Caco-2 (cell line): ENCODE data around the gene SPATS2L. TPM values are rescaled to one million over a fixed set of nuclear protein-coding genes. Genes with fewer than 3 reads are reported as not detected.

Experiments used
- BruUV-seq: library from RNA; stranded (reverse); fragments of 400-500 nt; replicated peaks from 2 replicates; lab custom pipeline; 2021; lab: Mats Ljungman, UMichigan
- CTCF ChIA-PET: fragments of 300-600 bp; sonication (Branson Sonifier 250); formaldehyde crosslinking; loops from one replicate; lab custom pipeline; 2022; ENCODE audit warnings: antibody characterized with exemption; lab: Charles Lee
- POLR2A ChIA-PET: fragments of 300-600 bp; sonication (Branson Sonifier 250); formaldehyde crosslinking; loops from one replicate; lab custom pipeline; 2022; ENCODE audit warnings: antibody characterized with exemption; lab: Charles Lee
- DNase-seq, 2 experiments: peaks; one replicate each; pipeline versions ENCODE4 v3.0.0 to v3.0.0-alpha.2; 2020 to 2022
- H3K27me3 ChIP-seq: replicated peaks from 2 replicates; pipeline ENCODE4 v1.6.0; 2011; ENCODE audit warnings: low read length; ENCODE audit not compliant: control insufficient read depth, insufficient read depth
- H3K36me3 ChIP-seq: 2 replicates; pipeline ENCODE4 v1.5.1; 2011; ENCODE audit warnings: low read length; ENCODE audit not compliant: control insufficient read depth, insufficient read depth
- H3K4me1 ChIP-seq: fragments of 250-450 bp; sonication (Bioruptor Pico); 2 replicates; pipeline ENCODE4 v1.5.1; 2020; ENCODE audit warnings: mild to moderate bottlenecking
- H3K4me3 ChIP-seq: 2 replicates; pipeline ENCODE4 v1.5.1; 2011; ENCODE audit warnings: low read depth, mild to moderate bottlenecking, control low read depth, low read length
- H3K9me3 ChIP-seq: fragments of 250-450 bp; sonication (Bioruptor Pico); 2 replicates; pipeline ENCODE4 v1.5.1; 2020; ENCODE audit warnings: mild to moderate bottlenecking, moderate library complexity
- H3K27ac Mint-ChIP-seq: one replicate; pipeline ENCODE4 v1.8.0; 2022; ENCODE audit warnings: mixed read lengths; ENCODE audit not compliant: unreplicated experiment
- H3K27me3 Mint-ChIP-seq: one replicate; pipeline ENCODE4 v1.8.0; 2022; ENCODE audit warnings: mixed read lengths; ENCODE audit not compliant: insufficient read depth, unreplicated experiment
- H3K36me3 Mint-ChIP-seq: one replicate; pipeline ENCODE4 v1.8.0; 2022; ENCODE audit warnings: mild to moderate bottlenecking, mixed read lengths; ENCODE audit not compliant: insufficient read depth, unreplicated experiment
- H3K4me1 Mint-ChIP-seq: one replicate; pipeline ENCODE4 v1.8.0; 2022; ENCODE audit warnings: low read depth, mixed read lengths; ENCODE audit not compliant: unreplicated experiment
- H3K4me3 Mint-ChIP-seq: one replicate; pipeline ENCODE4 v1.8.0; 2022; ENCODE audit warnings: mild to moderate bottlenecking, moderate library complexity, mixed read lengths; ENCODE audit not compliant: unreplicated experiment
- H3K9me3 Mint-ChIP-seq: one replicate; pipeline ENCODE4 v1.8.0; 2022; ENCODE audit warnings: mixed read lengths; ENCODE audit not compliant: unreplicated experiment
- CTCF ChIP-seq, 2 experiments: fragments of 200-600 bp in 1 of 2; IDR thresholded peaks; 1 replicate in 1 of 2; 2 replicates in 1 of 2; pipeline versions ENCODE4 v1.5.1 to v1.8.0; 2011 to 2022; ENCODE audit warnings: antibody characterized with exemption in 1 of 2, control low read depth in 1 of 2, inconsistent platforms in 1 of 2, low read depth in 1 of 2, low read length in 1 of 2, mild to moderate bottlenecking in 1 of 2, moderate library complexity in 1 of 2; ENCODE audit not compliant: insufficient read depth in 1 of 2, severe bottlenecking in 1 of 2, unreplicated experiment in 1 of 2
- intact Hi-C: fragments of 100-400 bp; cut with micrococcal nuclease; formaldehyde crosslinking; loops from one replicate; pipeline ENCODE4 v1.10.0; 2022; ENCODE audit not compliant: unreplicated experiment
- total RNA-seq: library from RNA; stranded (reverse); gene quantifications from 2 replicates; pipeline ENCODE4 v1.2.3, GENCODE V29; 2022

Gene SPATS2L
- total RNA-seq, 1 experiment from 2014 or later = 196 TPM

- Histone ChIP-seq H3K27me3 (no peaks in the 10 kb centered on the region), H3K9me3 (no peaks in the 10 kb centered on the region), H3K36me3 (no peaks in the 10 kb centered on the region), H3K4me1 (peaks cover 26% of the 10 kb centered on the region), H3K4me3 (no peak overlapping the region)
- intact Hi-C loops = no loop called here
- Mint-ChIP-seq H3K27ac (no peak overlapping the region), H3K27me3 (no peaks in the 10 kb centered on the region), H3K4me1 (peaks cover 55% of the 10 kb centered on the region), H3K4me3 (no peak overlapping the region), H3K36me3 (peaks cover 66% of the 10 kb centered on the region), H3K9me3 (no peaks in the 10 kb centered on the region)
- BruUV-seq = no TSS peak
- ChIA-PET CTCF (no interaction called here), POLR2A (no interaction called here)
- DNase-seq = no peak
- TF ChIP-seq CTCF (IDR thresholded peaks at IDR 0.05; ENCODE audit: insufficient read depth in 1 of 2, low read depth in 1 of 2, low read length in 1 of 2, severe bottlenecking in 1 of 2, unreplicated experiment in 1 of 2) = no peak
Observed at GRCh38 chr2:200364620-200365019, 58.1 kb downstream of the SPATS2L start.

GRCh38 chr2:200365209-200365608 is 58.7 kb downstream of the SPATS2L start:
- Mint-ChIP-seq H3K4me3 (no peak overlapping the region), H3K27ac (no peak overlapping the region), H3K4me1 (peaks cover 55% of the 10 kb centered on the region), H3K36me3 (peaks cover 66% of the 10 kb centered on the region), H3K27me3 (no peaks in the 10 kb centered on the region), H3K9me3 (no peaks in the 10 kb centered on the region)
- H3K4me3 ChIP-seq = no peak overlapping the region
- CTCF ChIA-PET = no interaction called here
- H3K27me3 ChIP-seq = no peaks in the 10 kb centered on the region
- TF ChIP-seq CTCF (IDR thresholded peaks at IDR 0.05; ENCODE audit: insufficient read depth in 1 of 2, low read depth in 1 of 2, low read length in 1 of 2, severe bottlenecking in 1 of 2, unreplicated experiment in 1 of 2) = no peak
- no TSS peak for BruUV-seq
- peaks cover 22% of the 10 kb centered on the region for H3K4me1 ChIP-seq
- no peak for DNase-seq
- intact Hi-C loops = no loop called here
- no peaks in the 10 kb centered on the region for H3K9me3 ChIP-seq
- H3K36me3 ChIP-seq = no peaks in the 10 kb centered on the region
- POLR2A ChIA-PET = no interaction called here

- H3K4me3 ChIP-seq = no peak overlapping the region
- POLR2A ChIA-PET = no interaction called here
- peaks cover 43% of the 10 kb centered on the region for H3K4me1 Mint-ChIP-seq
- H3K9me3 Mint-ChIP-seq = no peaks in the 10 kb centered on the region
- no TSS peak for BruUV-seq
- CTCF ChIA-PET = no interaction called here
- H3K36me3 Mint-ChIP-seq = peaks cover 67% of the 10 kb centered on the region
- intact Hi-C loops = loop anchor here (1.0 kb wide), 1 partner anchor 11 kb away; no protein-coding TSS in a partner anchor
- no peaks in the 10 kb centered on the region for H3K27me3 Mint-ChIP-seq
- peak in 1 of 2 experiments; percentile 46 for DNase-seq
- H3K4me3 Mint-ChIP-seq = no peak overlapping the region
- no peak for TF ChIP-seq CTCF (IDR thresholded peaks at IDR 0.05; ENCODE audit: insufficient read depth in 1 of 2, low read depth in 1 of 2, low read length in 1 of 2, severe bottlenecking in 1 of 2, unreplicated experiment in 1 of 2)
- H3K27ac Mint-ChIP-seq = no peak overlapping the region
- H3K27me3 ChIP-seq = no peaks in the 10 kb centered on the region
- H3K36me3 ChIP-seq = no peaks in the 10 kb centered on the region
- peaks cover 23% of the 10 kb centered on the region for H3K4me1 ChIP-seq
- no peaks in the 10 kb centered on the region for H3K9me3 ChIP-seq
Observed at GRCh38 chr2:200367155-200367554, 60.7 kb downstream of the SPATS2L start.
